GM21529 (cell line): Measurements from ENCODE around the gene DPH1.
A peak's percentile ranks its signal among the peaks of the same experiment; 100 is the strongest.

Source experiments
- ATAC-seq: cut with Tn5 transposase; IDR thresholded peaks from one replicate; pipeline ENCODE4 v1.9.1; 2021; ENCODE audit not compliant: unreplicated experiment

The DPH1 gene

GRCh38 chr17:2049333-2050299 lies 19.7 kb downstream of the DPH1 start:
- peak; percentile 50 for ATAC-seq

- ATAC-seq: peak; percentile 18
Observed at GRCh38 chr17:2050300-2051060, 20.5 kb downstream of the DPH1 start.

DNA sequence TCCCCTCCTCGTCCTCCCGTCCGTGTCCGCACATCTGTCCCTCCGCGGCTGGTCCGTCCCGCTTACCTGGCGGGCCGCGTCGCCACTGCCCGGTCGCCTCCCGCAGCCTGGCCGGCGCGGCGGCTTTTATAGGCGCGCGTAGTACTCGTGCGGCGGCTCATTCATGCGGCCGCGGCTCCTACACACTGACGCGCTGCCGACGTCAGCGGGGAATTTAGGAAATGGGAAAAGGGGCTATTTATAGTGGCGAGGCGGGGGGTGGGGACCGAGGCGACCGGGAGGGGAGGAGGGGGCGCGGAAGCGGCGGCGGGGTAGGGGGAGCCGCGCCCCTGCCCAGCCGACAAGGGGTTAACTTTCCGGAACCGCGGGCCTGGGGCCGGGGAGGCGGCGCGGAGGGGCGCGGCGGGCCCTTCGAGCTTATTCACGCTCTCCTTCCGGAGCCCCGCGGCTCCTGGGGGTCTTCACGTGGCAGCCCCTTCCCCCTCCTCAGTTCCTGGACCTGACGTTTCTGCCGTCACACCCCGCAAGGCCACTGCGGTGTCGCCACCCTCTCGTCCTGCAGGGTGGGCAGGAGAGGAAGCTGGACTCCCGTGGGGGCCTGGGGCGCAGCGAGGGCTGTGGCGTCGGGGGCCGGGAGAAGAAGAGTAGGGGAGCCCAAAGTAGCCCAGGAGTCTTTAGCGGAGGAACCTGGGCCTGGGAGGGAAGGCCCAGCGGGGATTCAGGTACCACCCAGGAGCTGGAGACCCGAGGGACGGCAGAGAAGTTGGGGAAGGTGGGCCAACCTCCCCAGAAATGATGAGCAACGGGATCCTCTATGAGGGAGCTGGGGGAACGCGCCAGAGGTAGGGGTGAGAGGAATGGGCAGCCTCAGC lies 21.3 kb downstream of the DPH1 start:
- ATAC-seq: no peak

DNA sequence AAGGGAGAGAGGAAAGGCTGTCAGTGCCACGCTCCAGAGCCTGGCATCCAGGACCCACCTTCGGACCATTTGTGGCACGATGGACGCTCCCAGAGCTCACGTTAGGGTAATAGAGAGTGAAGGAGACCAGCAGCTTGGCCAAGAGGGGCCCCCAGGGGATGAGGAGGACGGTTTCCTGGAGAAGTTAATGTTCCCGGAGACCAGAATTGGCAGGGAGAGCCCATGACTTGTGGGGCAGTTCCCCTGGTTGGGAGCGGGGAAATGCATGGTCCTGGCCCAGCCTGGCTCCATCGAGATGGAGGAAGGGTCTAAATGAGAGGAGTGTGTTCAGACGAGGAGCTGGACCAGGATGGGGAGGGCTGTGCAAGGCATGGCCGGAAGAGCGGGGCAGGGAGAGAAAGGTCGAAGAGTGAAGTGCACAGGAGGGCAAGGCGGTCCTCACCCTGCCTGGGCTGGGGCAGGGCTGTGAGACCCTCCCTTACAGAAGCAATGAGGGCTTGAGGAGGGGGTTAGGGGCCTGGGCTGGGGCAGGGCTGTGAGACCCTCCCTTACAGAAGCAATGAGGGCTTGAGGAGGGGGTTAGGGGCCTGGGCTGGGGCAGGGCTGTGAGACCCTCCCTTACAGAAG lies 22.1 kb downstream of the DPH1 start:
- ATAC-seq: no peak

DNA sequence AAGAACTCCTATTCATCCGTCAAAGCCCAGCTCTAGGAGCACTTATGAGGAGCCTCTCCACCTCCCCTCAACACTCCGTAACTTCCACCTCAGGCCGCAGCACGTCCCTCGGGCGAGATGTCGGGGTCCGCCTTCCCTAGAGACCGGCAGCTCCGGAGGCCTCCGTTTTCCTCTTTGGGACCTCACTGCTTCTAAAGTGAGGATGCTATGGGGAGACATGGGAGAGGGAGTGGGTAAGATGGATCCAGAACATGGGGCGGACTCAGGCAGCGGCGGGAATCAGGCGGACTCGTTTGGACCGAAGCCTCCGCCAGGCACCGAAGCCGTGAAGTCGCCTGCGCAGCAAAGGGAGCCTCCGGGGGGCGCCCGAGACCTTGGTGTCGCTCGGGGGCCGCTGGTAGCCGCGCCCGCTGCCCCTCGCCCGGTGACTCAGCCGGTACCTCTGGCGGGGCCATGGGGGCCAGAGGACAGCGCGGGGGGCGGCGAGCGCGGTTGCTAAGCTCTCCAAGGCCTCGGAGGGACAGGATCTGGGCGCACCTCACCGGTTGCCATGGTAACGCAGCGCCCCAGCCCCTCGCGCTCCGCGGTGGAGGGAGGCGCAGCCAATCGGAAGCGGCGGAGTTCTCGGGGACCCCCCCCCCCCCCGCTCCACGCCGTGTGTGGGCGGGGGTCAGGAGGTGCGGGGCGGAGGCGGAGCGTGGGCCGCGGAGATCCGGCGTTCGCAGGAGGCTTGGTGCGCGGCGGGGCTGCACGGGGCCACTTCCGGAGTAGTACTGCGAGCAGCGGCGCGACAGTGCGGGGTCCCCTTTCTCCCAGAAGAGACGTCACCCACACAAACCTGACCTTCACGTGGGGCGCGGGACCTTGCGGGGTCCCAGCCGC lies 23.7 kb downstream of the DPH1 start:
- no peak for ATAC-seq

- ATAC-seq: no peak
Observed at GRCh38 chr17:2054262-2054511, 24.2 kb downstream of the DPH1 start.

- peak; percentile 31 for ATAC-seq
Observed at GRCh38 chr17:2054512-2055291, 24.7 kb downstream of the DPH1 start, which contains the start of gene HIC1. TSS of gene HIC1 (plus strand) at chr17:2055103. CDS start at chr17:2056691, 1,588 bp downstream.

- ATAC-seq: no peak
Observed at GRCh38 chr17:2055292-2056205, 25.6 kb downstream of the DPH1 start.

DNA sequence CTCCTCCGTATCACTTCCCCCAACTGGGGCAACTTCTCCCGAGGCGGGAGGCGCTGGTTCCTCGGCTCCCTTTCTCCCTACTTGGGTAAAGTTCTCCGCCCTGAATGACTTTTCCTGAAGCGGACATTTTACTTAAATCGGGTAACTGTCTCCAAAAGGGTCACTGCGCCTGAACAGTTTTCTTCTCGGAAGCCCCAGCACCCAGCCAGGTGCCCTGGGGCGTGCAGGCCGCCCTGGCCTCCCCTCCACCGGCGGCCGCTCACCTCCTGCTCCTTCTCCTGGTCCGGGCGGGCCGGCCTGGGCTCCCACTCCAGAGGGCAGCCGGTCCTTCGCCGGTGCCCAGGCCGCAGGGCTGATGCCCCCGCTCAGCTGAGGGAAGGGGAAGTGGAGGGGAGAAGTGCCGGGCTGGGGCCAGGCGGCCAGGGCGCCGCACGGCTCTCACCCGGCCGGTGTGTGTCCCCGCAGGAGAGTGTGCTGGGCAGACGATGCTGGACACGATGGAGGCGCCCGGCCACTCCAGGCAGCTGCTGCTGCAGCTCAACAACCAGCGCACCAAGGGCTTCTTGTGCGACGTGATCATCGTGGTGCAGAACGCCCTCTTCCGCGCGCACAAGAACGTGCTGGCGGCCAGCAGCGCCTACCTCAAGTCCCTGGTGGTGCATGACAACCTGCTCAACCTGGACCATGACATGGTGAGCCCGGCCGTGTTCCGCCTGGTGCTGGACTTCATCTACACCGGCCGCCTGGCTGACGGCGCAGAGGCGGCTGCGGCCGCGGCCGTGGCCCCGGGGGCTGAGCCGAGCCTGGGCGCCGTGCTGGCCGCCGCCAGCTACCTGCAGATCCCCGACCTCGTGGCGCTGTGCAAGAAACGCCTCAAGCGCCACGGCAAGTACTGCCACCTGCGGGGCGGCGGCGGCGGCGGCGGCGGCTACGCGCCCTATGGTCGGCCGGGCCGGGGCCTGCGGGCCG lies 26.5 kb downstream of the DPH1 start:
- no peak for ATAC-seq

GRCh38 chr17:2057175-2057759 lies 27.3 kb downstream of the DPH1 start:
- no peak for ATAC-seq

DNA sequence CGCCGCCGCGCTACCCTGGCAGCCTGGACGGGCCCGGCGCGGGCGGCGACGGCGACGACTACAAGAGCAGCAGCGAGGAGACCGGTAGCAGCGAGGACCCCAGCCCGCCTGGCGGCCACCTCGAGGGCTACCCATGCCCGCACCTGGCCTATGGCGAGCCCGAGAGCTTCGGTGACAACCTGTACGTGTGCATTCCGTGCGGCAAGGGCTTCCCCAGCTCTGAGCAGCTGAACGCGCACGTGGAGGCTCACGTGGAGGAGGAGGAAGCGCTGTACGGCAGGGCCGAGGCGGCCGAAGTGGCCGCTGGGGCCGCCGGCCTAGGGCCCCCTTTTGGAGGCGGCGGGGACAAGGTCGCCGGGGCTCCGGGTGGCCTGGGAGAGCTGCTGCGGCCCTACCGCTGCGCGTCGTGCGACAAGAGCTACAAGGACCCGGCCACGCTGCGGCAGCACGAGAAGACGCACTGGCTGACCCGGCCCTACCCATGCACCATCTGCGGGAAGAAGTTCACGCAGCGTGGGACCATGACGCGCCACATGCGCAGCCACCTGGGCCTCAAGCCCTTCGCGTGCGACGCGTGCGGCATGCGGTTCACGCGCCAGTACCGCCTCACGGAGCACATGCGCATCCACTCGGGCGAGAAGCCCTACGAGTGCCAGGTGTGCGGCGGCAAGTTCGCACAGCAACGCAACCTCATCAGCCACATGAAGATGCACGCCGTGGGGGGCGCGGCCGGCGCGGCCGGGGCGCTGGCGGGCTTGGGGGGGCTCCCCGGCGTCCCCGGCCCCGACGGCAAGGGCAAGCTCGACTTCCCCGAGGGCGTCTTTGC lies 28.0 kb downstream of the DPH1 start:
- ATAC-seq: no peak

DNA sequence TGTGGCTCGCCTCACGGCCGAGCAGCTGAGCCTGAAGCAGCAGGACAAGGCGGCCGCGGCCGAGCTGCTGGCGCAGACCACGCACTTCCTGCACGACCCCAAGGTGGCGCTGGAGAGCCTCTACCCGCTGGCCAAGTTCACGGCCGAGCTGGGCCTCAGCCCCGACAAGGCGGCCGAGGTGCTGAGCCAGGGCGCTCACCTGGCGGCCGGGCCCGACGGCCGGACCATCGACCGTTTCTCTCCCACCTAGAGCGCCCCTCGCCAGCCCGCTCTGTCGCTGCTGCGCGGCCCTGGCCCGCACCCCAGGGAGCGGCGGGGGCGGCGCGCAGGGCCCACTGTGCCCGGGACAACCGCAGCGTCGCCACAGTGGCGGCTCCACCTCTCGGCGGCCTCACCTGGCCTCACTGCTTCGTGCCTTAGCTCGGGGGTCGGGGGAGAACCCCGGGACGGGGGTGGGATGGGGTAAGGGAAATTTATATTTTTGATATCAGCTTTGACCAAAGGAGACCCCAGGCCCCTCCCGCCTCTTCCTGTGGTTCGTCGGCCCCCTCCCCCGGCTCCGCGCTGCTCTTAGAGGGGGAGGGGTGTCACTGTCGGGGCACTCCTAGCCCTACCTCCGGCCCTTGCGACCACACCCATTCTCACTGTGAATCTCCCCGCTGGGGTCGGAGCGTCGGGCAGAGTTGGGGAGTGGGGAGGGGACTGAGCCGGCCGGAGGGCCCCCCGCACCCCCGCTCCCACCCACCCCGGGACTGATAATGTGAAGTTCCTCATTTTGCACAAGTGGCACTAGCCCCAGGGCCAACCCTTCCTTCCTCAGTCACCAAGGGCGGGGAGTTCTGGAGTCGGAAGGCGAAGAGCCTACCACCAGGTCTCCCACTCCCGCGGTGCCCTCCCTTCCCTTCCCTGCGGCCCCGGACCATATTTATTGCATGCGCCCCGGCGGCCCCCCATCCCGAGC lies 28.9 kb downstream of the DPH1 start:
- no peak for ATAC-seq

- ATAC-seq: no peak
Observed at GRCh38 chr17:2059547-2060384, 29.8 kb downstream of the DPH1 start.

- no peak for ATAC-seq
Observed at GRCh38 chr17:2060385-2060658, 30.4 kb downstream of the DPH1 start.
